Stimulated activated CD4-positive, alpha-beta T cell treated with anti-CD3 and anti-CD28 coated beads, Interleukin-12 subunit alpha, Interleukin-12 subunit beta, amount 100 ng/mL, for 48 hours (primary cell): ENCODE results near the gene AKNA.
"Not testable (repeated sequence)": the region's sequence is repeated elsewhere in the genome, so short reads cannot be mapped to it uniquely, and the experiment has no call there.

Experiments used
- DNase-seq, 3 donors: peaks; one replicate each; pipeline ENCODE4 v3.0.0-alpha.2; 2020; ENCODE audit warnings: low read depth in 2 of 3, low spot score in 1 of 3

The AKNA gene

DNA sequence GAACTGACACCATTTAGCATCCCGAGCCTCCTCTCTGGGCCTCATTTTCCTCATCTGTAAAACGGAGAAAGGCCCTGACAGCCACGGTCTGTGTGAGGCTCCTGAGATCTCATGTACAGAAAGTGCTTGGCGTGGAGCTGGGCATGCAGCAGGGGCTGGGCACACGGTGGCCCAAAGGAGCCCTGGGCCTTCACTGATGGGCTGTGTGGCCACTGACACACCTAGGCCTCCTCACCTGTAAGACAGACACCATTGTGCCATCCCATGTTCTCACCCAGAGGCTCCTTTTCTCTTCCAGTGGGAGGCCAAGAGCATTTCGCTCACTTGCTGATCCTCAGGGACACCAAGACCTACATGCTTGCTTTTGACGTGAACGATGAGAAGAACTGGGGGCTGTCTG lies 63.3 kb downstream of the AKNA start:
- no peak for DNase-seq

DNA sequence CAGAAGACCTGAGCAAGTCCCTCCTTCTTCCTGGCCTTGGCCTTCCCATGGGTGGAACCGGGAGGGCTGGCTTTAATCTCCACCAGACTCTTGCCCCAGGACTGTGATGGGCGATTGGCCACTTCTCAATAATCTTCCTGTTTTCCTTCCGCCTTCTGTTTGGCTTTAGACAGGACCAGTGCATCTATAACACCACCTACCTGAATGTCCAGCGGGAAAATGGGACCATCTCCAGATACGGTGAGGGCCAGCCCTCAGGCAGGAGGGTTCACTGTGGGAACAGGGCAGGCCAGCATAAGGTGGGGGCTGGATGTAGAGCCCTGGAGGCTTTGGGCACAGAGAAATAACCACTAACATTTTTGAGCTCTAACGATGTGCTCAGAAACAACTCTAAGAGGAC lies 63.9 kb downstream of the AKNA start:
- DNase-seq, result not testable (repeated sequence)

DNA sequence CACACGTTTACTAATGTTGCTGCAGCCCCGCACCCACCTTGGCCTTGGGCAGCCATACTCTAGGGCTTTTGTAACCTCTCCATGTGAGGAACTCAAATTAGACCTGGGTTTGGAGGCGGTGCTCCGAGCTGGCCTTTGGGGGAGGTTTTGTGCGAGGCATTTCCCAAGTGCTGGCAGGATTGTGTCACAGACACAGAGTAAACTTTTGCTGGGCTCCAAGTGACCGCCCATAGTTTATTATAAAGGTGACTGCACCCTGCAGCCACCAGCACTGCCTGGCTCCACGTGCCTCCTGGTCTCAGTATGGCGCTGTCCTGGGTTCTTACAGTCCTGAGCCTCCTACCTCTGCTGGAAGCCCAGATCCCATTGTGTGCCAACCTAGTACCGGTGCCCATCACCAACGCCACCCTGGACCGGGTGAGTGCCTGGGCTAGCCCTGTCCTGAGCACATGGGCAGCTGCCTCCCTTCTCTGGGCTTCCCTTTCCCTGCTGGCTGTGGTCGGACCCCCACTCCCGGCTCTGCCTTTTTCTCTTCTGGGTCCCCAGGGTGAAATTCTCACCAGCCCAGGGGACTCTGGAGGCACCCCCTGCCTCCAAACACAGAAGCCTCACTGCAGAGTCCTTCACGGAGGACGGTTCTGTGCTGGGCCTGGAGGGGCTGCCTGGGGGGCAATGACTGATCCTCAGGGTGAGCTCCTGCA lies 64.8 kb downstream of the AKNA start, which contains the start of gene ORM1:
Gene ORM1 (plus strand): TSS at position 268 of the 701 bp plus-strand sequence. CDS start 36 bp downstream, at position 304.
- not testable (repeated sequence) for DNase-seq

DNA sequence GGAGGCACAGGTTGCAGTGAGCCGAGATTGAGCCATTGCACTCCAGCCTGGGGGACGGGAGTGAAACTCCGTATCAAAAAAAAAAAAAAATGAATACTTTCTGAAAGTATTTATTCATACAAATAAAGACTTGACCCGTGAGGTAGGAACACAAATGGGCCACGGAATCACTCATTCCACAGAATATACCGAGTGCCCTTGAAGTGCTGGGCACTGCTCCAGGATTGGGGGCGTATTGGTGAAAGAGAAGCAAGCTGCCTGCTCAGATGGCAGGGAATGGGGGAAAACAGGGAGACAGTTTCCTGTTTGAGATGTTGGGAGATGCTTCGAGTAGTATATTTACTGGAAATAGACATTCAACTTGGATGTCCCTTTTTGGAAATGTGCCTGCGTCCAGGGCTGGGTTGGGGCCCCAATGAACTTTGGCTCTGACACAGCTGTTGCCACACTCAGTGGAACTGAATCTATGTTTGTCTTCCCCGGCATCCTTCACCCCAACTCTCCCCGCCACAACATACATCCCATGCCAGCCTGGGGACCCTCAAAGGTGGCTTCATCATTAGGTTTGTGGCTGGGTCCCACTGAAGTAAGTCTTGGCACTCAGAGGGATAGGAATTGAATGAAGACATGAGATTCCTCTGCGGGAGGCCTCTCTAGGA lies 65.5 kb downstream of the AKNA start:
- DNase-seq, result not testable (repeated sequence)

DNA sequence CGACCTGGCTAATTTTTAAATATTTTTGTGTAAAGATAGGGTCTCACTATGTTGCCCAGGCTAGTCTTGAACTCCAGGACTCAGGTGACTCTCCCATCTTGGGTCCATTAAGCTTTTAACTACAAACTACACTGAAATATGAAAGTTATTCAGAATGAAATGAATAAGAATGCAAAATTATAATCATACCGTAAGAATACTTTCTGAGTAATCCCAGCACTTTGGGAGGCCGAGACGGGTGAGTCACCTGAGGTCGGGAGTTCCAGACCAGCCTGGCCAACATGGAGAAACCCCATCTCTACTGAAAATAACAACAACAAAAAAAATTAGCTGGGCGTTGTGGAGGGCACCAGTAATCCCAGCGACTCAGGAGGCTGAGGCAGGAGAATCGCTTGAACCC lies 66.0 kb downstream of the AKNA start:
- peak in 2 of 3 donors; percentile 34 to 47 for DNase-seq

DNA sequence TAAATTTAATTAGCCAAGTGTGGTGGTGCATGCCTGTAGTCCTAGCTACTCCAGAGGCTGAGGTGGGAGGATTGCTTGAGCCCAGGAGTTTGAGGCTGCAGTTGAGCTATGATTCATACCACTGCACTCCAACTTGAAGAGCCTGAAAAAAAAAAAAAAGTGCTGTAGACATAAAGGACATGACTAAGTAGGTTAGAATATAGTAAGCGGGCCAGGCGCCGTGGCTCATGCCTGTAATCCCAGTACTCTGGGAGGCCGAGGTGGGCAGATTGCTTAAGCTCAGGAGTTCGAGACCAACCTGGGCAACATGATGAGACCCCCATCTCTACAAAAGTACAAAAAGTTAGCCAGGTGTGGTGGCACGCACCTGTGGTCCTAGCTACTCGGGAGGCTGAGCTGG lies 67.1 kb downstream of the AKNA start:
- not testable (repeated sequence) for DNase-seq

DNA sequence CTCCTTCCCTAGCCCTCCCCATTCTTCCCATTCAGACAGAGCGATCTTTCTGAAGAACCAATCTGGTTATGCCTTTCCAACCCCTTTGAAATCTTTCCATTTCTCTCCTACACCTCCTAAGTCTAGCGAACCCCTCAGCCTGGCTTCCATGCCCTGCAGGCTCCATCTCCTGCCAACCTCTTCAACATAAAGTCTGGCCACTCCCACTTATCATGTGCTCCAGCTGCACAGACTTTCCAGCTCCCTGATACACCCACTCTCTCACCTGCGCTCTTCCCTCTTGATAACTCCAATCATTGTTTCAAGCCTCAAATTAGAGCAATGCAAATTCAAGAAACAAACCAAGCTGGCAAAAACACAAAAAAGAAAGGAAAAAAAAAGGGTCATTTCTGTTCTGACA lies 68.6 kb downstream of the AKNA start:
- DNase-seq, result no peak

DNA sequence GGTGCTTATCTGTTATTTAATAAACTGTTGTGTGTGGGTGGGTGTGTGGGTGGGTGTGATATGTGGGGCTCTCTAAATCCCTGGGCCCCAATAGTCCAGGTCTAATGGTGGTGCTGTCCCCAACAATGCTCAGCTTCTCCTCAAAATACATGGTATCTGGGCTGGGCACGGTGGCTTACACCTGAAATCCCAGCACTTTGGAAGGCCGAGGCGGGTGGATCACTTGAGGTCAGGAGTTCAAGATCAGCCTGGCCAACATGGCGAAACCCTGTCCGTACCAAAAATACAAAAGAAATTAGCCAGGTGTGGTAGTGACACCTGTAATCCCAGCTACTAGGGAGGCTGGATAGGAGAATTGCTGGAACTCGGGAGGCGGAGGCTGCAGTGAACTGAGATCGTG lies 69.4 kb downstream of the AKNA start:
- no peak for DNase-seq

DNA sequence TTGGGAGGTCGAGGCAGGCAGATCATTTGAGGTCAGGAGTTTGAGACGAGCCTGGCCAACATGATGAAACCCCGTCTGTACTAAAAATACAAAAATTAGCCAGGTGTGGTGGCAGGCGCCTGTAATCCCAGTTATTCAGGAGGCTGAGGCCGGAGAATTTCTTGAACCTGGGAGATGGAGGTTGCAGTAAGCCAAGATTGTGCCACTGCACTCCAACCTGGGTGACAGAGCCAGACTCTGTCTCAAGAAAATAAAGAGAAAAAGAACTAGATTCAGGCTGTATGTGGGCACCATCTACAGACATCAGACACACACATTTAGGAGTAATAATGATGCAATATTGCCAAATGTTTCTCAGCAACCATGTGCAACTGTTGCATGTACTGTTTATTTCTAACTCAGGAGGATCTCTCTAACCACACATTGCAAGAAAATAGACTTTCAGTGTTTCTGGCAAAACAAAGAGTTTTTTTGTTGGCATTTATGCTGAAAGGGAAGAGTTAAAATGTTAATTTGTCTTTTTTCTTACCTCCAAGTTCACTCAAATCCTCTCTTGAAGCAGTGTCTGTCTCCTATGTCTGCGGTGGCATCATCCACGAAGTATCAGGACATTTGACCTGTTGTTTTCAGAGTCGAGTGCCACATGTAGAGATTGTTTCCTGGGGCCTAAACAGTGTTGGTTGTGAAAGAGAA lies 70.0 kb downstream of the AKNA start:
- DNase-seq, result no peak

DNA sequence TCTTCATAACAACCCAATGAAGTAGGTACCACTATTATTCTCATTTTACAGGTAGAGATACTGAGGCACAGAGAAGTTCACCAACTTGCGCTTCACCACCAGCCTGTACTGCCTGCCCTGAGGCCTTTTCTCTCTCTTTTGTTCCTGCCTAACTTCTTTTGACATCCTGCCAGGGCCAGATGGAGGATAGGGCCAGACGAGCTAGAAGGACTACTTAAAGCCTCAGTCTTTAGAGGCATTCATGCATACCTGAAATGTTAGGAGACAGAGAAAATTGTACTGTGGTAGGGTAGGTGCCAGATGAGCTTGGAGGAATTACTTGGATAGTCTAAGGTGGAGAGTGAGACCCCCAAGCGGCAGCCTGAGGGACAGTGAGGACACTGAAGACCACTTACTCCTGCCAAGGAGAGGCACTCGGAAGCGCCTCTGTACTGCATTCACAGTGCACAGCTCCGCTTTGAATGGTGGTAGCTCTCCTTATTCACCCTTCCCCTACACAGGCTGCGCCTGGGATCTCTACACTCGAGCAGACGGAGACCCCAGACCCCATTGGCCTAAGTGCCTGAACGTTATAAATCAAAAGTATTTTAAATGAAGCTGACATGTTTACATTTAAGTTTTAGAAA lies 71.1 kb downstream of the AKNA start:
- DNase-seq, result no peak

DNA sequence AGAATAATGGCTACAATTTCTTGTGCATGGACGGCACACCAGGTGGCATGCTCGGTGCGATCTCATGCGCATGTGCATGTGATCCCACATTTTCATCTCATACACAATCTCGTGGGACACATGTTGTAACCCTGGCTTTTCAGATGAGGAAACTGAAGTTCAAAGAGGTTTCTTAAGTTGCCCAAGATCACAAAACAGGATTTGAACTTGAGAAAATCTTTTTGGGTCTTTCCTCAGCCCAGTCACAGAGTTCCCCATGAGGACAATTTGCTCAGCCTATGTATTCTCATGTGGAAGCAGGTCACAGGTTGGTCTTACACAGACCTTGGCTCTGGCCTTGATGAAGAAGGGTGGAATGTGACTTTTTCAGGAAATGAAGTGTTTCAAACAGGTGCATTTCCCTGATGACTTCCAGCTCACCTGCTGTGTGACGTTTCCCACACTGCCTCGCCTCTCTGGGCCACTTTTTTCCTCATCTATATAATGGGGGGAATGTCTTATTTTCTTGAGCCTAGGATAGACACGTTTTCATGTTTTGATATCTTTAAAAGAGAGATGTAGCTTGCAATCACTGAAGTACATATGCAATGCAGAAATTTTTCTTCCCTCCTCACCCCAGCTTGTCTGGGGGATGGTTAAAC lies 71.9 kb downstream of the AKNA start:
- no peak for DNase-seq

DNA sequence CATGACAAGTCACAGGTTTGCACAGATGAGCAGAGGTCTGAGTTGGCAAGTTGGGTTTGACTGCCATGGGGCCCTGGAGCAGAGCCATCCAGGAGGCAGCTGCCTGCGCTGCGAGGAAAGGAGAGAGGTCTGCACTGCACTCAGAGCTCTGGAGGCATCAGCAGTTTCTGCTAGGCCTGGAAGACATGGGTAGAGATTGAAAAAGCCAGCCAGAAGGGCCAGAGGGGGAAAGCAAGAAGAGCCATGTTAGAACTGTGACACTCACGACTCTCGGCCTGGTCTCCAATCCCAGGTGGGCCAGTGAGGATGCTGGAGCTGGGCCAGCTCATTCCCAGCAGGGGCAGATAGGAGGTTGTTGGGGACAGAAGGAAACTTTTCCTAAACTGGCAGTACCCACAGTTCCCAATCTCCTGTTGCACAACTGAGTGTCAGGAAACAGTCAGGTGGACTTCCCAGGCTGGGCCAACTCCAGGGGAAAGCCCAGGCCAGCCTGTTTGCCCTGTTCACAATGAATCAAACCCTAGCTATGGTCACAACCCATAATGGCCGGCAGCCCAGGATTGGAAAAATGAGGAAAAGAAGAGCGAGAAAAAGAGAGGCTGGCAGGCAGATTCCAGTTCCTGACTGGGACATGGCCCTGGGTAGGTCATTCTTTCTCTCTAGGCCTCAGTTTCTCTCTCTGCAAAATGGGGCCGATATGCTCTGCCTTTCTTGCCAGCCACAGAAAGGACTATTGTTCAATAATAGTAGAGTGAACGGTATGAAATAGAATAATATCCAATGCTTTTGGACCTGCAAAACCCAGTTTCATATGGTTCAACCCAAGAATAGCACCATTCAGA lies 72.7 kb downstream of the AKNA start:
- no peak for DNase-seq

DNA sequence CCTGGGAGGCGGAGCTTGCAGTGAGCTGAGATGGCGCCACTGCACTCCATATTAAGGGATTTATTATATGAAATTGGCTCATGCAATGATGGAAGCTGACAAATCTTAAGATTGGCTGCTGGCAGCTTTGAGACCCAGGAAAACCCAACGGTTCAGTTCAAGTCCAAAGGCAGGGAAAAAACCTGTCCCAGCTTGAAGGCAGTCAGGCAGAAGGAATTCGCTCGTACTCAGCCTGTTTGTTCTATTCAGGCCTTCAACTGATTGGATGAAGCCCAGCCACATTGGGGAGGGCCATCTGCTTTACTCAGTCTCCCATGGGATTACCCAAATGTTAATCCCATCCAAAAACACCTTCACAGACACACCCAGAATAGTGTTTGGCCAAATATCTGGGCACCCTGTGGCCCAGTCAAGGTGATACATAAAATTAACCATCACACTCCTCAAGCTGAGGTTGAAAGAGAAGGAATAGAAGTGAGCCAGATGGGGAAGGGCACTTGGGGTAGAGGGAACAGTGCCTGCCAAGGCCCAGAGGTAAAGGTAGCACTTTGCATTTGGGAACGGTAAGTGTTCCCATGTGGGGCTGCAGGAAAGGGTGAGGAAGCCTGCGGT lies 73.4 kb downstream of the AKNA start:
- no peak for DNase-seq

DNA sequence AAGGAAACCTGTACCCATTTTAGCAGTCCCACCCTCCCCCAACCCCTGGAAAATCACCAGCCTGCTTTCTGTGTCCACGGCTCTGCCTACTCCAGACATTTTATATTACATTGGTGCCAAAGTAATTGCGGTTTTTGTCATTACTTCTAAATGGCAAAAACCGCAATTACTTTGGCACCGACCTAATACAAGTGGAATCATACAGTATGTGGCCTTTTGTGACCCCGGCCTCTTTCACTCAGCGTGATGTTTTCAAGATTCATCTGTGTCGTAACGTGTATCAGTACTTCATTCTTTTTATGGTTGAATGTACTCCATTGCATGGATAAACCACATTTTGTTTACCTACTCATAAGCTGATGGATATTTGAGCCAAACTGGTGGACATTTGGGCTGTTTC lies 74.6 kb downstream of the AKNA start:
- DNase-seq, result no peak

DNA sequence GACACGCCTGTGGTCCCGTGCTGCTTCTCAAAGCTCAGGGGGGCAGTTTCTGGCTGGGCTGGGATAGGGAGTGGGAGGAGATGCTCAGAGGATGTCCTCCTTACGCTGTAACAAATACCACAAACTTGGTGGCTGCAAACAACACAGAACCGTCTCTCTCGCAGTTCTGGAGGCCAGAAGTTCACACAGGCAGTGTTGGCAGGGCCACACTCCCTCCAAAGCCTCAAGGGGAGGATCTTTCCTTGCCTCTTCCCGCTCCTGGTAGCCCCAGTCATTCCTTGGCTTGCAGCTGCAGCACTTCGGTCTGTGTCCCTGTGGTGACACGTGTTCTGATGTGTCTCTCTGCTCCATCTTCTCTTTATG lies 75.3 kb downstream of the AKNA start:
- DNase-seq, result no peak

DNA sequence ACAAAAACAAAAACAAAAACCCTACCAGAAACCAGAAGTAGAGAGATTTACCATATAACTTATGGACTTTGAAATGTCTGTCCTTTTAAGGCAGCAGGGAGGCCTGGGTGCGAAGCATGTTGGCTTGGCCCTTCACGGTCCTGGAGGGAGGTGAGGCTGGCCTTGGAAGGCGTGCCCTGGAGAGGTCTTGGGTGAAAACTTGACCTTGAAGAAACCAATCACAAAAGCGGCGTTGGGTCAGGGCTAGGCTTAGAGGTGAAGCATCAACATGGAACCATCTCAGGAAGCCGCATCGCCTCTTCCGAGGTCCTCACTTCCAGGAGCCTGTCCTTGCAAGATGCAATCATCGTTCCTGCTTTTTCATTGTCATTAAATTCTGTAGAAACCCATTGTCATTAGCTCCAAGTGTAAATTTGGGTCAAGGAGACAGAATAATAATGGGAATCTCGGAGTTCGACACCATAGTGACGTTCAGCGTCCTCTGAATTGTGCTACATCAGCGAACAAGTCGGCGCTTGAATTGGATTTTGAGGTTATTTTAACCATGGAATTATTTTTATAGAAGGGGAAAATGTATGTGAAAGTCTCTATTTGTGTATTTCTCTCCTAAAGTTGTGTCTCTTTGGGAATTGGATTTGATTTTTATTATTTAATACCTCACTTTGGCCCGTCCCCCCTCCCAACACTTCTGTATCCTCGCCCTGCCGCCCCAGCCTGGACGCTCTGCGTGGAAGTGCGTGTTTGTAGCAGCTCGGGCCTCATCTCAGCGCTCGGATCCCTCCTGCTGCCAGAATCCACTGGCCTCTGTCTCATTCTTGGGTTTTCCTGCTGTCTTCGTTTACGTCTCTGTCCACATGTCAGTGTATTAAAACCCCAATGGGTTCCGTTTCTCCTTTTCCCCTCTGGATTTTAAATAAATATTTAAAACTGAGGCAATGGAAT lies 75.9 kb downstream of the AKNA start:
- DNase-seq, result no peak

DNA sequence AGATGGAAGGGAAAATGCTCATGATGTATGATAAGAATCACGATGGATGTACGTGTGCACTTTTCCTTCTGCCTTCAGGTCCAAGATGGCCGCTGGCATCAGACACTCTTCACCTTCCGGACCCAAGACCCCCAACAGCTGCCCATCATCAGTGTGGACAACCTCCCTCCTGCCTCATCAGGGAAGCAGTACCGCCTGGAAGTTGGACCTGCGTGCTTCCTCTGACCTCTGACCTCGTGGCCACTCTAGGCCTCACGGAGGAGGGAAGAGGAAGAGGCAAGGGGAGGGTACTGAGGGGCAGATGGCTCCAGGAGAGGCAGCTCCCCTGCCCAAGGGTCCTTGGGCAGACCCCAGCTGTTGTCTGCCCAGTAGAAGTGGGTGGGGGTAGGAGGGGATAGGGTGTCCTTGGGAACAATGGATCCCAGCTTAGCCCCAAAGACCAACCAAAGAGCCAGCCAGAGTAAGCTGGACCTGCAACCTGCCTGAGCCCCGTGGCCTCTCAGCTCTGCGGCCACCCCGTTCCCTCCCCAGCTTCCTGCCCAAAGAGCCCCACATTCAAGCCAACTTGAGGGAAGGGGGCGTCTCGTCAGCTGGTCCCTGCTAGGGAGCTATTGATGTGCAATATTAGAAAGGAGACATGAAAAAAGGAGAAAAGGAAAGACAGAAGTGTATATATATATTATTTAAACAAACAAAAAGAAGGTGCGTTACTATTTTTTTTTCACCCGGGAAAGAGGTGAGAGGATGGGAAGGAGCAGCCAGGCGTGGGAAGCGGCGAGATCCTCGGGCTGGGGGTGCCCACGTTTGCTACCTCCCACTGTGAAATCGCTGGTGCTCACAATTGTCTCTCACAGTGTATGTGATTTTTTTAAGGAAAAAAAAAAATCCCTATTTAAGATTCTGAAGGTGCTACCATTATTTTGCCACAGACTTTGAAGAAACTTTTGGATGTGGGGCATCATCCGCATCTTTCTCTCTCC lies 77.0 kb downstream of the AKNA start:
- no peak for DNase-seq

DNA sequence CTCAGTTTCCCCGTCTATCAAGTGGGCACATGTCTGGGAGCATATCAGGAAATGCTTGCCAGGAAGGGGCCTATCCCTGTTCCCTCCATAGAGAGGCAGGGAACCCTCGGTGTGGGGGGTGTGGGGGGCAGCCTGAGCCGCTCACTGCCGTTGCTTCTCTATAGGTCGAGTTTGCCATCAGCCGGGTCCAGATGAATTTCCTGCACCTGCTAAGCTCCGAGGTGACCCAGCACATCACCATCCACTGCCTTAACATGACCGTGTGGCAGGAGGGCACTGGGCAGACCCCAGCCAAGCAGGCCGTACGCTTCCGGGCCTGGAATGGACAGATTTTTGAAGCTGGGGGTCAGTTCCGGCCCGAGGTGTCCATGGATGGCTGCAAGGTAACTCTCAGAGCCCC lies 78.7 kb downstream of the AKNA start:
- no peak for DNase-seq
